ENCODE data around the gene GPR55. TPM values are rescaled to one million over a fixed set of nuclear protein-coding genes. Genes with fewer than 3 reads are reported as not detected.

Gene GPR55
- polyA plus RNA-seq, 1 donor (not counting 4 experiments of a cell fraction or from before 2014, with no cell fraction given): not detected

- FAIRE-seq: no peak
- Histone ChIP-seq H4K20me1 (ENCODE audit: control insufficient read depth, extremely low read depth, insufficient read depth, low read length) (no peaks in the 10 kb centered on the region), H2AFZ (ENCODE audit: control insufficient read depth, low read length) (no peak overlapping the region)
Observed at GRCh38 chr2:230891064-230891463, 34.0 kb downstream of the GPR55 start.

GRCh38 chr2:230890646-230891045 is 34.4 kb downstream of the GPR55 start:
- H3K4me3 ChIP-seq (ENCODE audit: control insufficient read depth in 2 of 3, extremely low read depth in 1 of 3, insufficient read depth in 2 of 3, low read depth in 1 of 3, low read length in 3 of 3): no peak overlapping the region
- FAIRE-seq (no peak), DNase-seq (ENCODE audit: low read depth, low spot score) (no peak)
- no peaks in the 10 kb centered on the region for H3K79me2 ChIP-seq (ENCODE audit: control insufficient read depth, insufficient read depth, low read length)
- no peaks in the 10 kb centered on the region for H3K9me1 ChIP-seq (ENCODE audit: control insufficient read depth, extremely low read depth, insufficient read depth, low read length)
- H3K27ac ChIP-seq (ENCODE audit: control insufficient read depth, insufficient read depth, low read length): no peak overlapping the region
- peaks cover 16% of the 10 kb centered on the region for H3K27me3 ChIP-seq (ENCODE audit: control insufficient read depth, extremely low read depth, insufficient read depth, low read length)
- no peak overlapping the region for H2AFZ ChIP-seq (ENCODE audit: control insufficient read depth, low read length)
- TF ChIP-seq CTCF (optimal IDR thresholded peaks at IDR 0.05 in 1 of 3, IDR thresholded peaks at IDR 0.05 in 1 of 3, conservative IDR thresholded peaks at IDR 0.05 in 1 of 3; ENCODE audit: extremely low read depth in 1 of 3, insufficient read depth in 2 of 3, low read length in 3 of 3): no peak
- TF ChIP-seq EZH2 (IDR thresholded peaks at IDR 0.05; ENCODE audit: low read length): no peak
- H4K20me1 ChIP-seq (ENCODE audit: control insufficient read depth, extremely low read depth, insufficient read depth, low read length): no peaks in the 10 kb centered on the region
- H3K4me2 ChIP-seq (ENCODE audit: control insufficient read depth, extremely low read depth, insufficient read depth, low read depth, low read length): no peak overlapping the region
- no peaks in the 10 kb centered on the region for H3K36me3 ChIP-seq (ENCODE audit: control insufficient read depth in 2 of 2, extremely low read depth in 1 of 2, insufficient read depth in 2 of 2, low read length in 2 of 2)
- H3K9me3 ChIP-seq (ENCODE audit: control insufficient read depth, low read depth, low read length): no peaks in the 10 kb centered on the region
- no peaks in the 10 kb centered on the region for H3K4me1 ChIP-seq (ENCODE audit: control insufficient read depth, extremely low read depth, insufficient read depth, low read length)
- no peak overlapping the region for H3K9ac ChIP-seq (ENCODE audit: control insufficient read depth, extremely low read depth, insufficient read depth, low read length)
- dilution Hi-C loops (cut with MboI; ENCODE audit: extremely low pct_ligation_motif_present, low sequenced_read_pairs): no loop called here

More at GRCh38 chr2:230891064-230891463, 34.0 kb downstream of the GPR55 start:
- Histone ChIP-seq H3K27me3 (ENCODE audit: control insufficient read depth, extremely low read depth, insufficient read depth, low read length) (peaks cover 16% of the 10 kb centered on the region), H3K9ac (ENCODE audit: control insufficient read depth, extremely low read depth, insufficient read depth, low read length) (no peak overlapping the region), H3K9me1 (ENCODE audit: control insufficient read depth, extremely low read depth, insufficient read depth, low read length) (no peaks in the 10 kb centered on the region), H3K4me2 (ENCODE audit: control insufficient read depth, extremely low read depth, insufficient read depth, low read depth, low read length) (no peak overlapping the region), H3K4me1 (ENCODE audit: control insufficient read depth, extremely low read depth, insufficient read depth, low read length) (no peaks in the 10 kb centered on the region), H3K36me3 (ENCODE audit: control insufficient read depth in 2 of 2, extremely low read depth in 1 of 2, insufficient read depth in 2 of 2, low read length in 2 of 2) (no peaks in the 10 kb centered on the region), H3K9me3 (ENCODE audit: control insufficient read depth, low read depth, low read length) (no peaks in the 10 kb centered on the region), H3K79me2 (ENCODE audit: control insufficient read depth, insufficient read depth, low read length) (no peaks in the 10 kb centered on the region), H3K4me3 (ENCODE audit: control insufficient read depth in 2 of 3, extremely low read depth in 1 of 3, insufficient read depth in 2 of 3, low read depth in 1 of 3, low read length in 3 of 3) (no peak overlapping the region), H3K27ac (ENCODE audit: control insufficient read depth, insufficient read depth, low read length) (no peak overlapping the region)
- dilution Hi-C loops (cut with MboI; ENCODE audit: extremely low pct_ligation_motif_present, low sequenced_read_pairs): no loop called here
- no peak for TF ChIP-seq EZH2 (IDR thresholded peaks at IDR 0.05; ENCODE audit: low read length)
- TF ChIP-seq CTCF (optimal IDR thresholded peaks at IDR 0.05 in 1 of 3, IDR thresholded peaks at IDR 0.05 in 1 of 3, conservative IDR thresholded peaks at IDR 0.05 in 1 of 3; ENCODE audit: extremely low read depth in 1 of 3, insufficient read depth in 2 of 3, low read length in 3 of 3): no peak
- no peak for DNase-seq (ENCODE audit: low read depth, low spot score)
